Measurements from ENCODE around the gene NOTCH2.

DNA sequence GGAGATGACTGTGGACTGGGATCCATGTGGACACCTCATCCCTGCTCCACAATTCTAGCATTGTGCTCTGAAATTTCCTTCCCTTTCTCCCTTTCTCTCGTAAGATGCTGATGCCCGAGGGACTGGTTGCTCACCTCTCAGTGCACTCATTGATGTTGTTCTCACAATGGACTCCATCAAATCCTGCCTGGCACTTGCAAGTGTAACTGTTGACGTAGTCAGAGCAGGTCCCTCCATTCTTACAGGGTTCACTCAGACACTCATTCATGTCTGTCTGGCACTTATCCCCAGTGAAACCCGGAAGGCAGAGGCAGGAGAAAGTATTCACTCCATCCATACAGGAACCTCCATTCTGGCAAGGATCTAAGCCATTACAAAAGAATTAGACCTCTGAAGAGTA lies 128.1 kb downstream of the NOTCH2 start:
- TF ChIP-seq, protein P1, sequence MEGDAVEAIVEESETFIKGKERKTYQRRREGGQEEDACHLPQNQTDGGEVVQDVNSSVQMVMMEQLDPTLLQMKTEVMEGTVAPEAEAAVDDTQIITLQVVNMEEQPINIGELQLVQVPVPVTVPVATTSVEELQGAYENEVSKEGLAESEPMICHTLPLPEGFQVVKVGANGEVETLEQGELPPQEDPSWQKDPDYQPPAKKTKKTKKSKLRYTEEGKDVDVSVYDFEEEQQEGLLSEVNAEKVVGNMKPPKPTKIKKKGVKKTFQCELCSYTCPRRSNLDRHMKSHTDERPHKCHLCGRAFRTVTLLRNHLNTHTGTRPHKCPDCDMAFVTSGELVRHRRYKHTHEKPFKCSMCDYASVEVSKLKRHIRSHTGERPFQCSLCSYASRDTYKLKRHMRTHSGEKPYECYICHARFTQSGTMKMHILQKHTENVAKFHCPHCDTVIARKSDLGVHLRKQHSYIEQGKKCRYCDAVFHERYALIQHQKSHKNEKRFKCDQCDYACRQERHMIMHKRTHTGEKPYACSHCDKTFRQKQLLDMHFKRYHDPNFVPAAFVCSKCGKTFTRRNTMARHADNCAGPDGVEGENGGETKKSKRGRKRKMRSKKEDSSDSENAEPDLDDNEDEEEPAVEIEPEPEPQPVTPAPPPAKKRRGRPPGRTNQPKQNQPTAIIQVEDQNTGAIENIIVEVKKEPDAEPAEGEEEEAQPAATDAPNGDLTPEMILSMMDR (IDR thresholded peaks at IDR 0.05 in 4 of 5, conservative IDR thresholded peaks at IDR 0.05 in 1 of 5), result no peak
- no peak for TF ChIP-seq POLR2A (IDR thresholded peaks at IDR 0.05)

Measured in gastrocnemius medialis (tissue), 4 donors.